NB4 (cell line): Measurements from ENCODE around the gene TNNI3K.

Source experiments
- DNase-seq: peaks from one replicate; pipeline ENCODE4 v3.0.0; 2010; ENCODE audit warnings: low read depth
- H3K4me3 ChIP-seq: one replicate; pipeline ENCODE4 v1.5.1; 2011; ENCODE audit warnings: mild to moderate bottlenecking, low read depth, low read length, moderate library complexity
- MYC ChIP-seq: IDR thresholded peaks from 2 replicates; pipeline ENCODE4 v1.6.1; 2011; ENCODE audit warnings: low read depth, low read length
- POLR2A ChIP-seq: IDR thresholded peaks from 2 replicates; pipeline ENCODE4 v1.6.1; 2011; ENCODE audit warnings: mild to moderate bottlenecking; ENCODE audit not compliant: insufficient read length; ENCODE audit errors: extremely low read depth
- TF ChIP-seq, protein P1 (sequence below): IDR thresholded peaks from 2 replicates; pipeline ENCODE4 v1.6.1; 2011; ENCODE audit warnings: low read depth, low read length
- TF ChIP-seq, protein P2 (sequence below): IDR thresholded peaks from one replicate; pipeline ENCODE4 v1.5.1; 2012; ENCODE audit warnings: low read depth, low read length

Gene TNNI3K

DNA sequence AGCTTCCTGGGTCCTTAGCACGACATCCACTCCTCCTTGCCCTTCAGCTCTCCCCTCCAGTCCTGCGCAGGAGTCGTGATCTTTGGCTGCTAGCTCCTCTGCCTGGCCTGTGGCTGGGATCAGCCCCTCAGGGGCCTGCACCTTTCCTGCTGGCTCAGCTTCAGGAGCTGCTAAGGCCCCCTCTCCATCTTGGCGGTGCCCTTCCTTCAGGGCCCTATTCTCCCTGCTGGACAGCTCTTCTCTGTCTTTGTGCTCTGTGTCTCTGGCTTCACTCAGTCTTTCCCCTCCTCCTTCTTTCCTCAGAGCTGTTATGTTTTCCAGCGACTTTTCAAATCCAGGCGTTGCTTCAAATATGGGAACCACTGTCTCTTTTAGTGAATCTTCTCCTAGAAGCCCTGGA is 336.7 kb downstream of the TNNI3K start:
- TF ChIP-seq, protein P1, sequence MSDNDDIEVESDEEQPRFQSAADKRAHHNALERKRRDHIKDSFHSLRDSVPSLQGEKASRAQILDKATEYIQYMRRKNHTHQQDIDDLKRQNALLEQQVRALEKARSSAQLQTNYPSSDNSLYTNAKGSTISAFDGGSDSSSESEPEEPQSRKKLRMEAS, result no peak
- no peak for TF ChIP-seq MYC
- TF ChIP-seq, protein P2, sequence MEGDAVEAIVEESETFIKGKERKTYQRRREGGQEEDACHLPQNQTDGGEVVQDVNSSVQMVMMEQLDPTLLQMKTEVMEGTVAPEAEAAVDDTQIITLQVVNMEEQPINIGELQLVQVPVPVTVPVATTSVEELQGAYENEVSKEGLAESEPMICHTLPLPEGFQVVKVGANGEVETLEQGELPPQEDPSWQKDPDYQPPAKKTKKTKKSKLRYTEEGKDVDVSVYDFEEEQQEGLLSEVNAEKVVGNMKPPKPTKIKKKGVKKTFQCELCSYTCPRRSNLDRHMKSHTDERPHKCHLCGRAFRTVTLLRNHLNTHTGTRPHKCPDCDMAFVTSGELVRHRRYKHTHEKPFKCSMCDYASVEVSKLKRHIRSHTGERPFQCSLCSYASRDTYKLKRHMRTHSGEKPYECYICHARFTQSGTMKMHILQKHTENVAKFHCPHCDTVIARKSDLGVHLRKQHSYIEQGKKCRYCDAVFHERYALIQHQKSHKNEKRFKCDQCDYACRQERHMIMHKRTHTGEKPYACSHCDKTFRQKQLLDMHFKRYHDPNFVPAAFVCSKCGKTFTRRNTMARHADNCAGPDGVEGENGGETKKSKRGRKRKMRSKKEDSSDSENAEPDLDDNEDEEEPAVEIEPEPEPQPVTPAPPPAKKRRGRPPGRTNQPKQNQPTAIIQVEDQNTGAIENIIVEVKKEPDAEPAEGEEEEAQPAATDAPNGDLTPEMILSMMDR, result no peak
- no peak for TF ChIP-seq POLR2A
- no peak overlapping the region for H3K4me3 ChIP-seq
- DNase-seq, result no peak

DNA sequence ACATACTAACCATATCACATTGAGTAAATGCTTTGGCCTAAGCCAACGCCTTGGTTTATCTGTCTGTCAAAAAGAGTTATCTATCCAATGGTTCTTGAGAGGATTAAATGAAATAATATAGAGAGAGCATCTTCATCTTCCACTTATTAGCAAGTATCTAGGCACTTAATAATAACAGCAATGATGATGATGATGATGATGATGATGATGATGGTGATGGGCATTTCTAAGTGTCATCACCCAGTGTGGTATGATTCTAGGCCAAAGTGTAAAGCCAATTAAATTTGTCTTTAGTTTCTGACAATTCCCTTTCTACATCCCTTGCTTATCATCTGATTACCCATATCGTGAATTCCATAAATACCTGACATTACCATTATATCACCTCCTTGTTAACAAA is 342.9 kb downstream of the TNNI3K start:
- no peak for TF ChIP-seq MYC
- TF ChIP-seq, protein P1, result no peak
- TF ChIP-seq, protein P2, result no peak
- no peak for TF ChIP-seq POLR2A
- H3K4me3 ChIP-seq, result no peak overlapping the region
- no peak for DNase-seq

DNA sequence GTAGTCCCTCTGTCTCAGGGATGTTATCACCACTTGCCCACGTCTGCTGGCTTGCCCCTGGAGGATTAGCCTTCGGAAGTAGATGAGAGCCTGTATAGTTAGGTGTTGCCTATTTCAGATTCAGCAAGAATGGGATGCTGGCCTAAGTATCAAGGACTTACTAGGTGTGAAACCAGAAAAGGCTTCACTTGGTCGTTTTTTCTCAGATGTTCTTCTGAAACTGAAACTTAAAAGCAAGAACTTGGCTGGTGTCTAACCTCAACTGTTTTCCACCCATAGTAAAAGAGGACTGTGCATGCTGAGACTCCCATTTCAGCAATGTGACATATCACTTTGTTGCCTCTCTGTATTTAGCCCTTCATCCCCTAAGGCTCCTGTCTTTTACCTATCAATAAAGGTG is 344.2 kb downstream of the TNNI3K start:
- no peak for DNase-seq
- H3K4me3 ChIP-seq, result no peak overlapping the region
- TF ChIP-seq, protein P2, result no peak
- TF ChIP-seq POLR2A, result no peak
- TF ChIP-seq, protein P1, result no peak
- TF ChIP-seq MYC, result no peak

DNA sequence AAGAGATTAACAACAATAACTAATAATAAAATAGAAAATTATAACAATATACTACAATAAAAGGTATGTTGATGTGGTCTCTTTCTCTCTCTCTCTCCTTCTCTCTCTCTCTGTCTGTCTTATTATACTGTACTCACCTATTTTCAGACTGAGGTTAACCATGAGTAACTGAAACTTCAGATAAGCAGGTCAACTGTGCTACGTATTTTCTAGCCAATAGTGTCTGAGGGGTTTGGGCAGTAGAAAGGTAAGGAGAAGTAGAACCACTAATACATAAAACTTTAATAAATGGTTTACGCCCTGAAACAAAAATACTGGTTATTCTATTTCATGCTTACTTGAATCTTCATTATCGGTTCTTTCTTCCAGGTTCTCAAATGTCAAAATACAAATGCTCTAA is 348.2 kb downstream of the TNNI3K start:
- no peak overlapping the region for H3K4me3 ChIP-seq
- TF ChIP-seq MYC (no peak), POLR2A (no peak)
- TF ChIP-seq, protein P2, result no peak
- TF ChIP-seq, protein P1, result no peak
- DNase-seq, result no peak

DNA sequence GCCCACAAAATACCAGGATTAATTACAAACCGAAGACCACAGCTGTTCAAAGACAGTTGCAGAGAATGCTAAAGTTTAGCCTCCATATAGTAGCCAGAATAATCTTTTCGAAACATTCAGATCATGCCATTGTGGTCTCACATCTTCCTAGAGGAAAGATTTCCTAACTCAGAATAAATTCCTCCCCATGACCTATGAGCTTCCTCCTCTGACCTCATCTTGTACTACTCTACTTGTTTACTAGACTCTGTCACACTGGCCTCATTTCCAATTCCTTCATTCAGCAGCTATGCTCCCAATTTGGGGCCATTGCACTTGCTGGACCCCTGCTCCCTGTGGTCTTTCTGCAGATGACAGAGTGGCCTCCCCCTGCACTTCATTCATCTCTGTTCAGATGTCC is 349.0 kb downstream of the TNNI3K start:
- no peak for DNase-seq
- TF ChIP-seq, protein P1, result no peak
- TF ChIP-seq, protein P2, result no peak
- TF ChIP-seq MYC, result no peak
- no peak for TF ChIP-seq POLR2A
- no peak overlapping the region for H3K4me3 ChIP-seq

DNA sequence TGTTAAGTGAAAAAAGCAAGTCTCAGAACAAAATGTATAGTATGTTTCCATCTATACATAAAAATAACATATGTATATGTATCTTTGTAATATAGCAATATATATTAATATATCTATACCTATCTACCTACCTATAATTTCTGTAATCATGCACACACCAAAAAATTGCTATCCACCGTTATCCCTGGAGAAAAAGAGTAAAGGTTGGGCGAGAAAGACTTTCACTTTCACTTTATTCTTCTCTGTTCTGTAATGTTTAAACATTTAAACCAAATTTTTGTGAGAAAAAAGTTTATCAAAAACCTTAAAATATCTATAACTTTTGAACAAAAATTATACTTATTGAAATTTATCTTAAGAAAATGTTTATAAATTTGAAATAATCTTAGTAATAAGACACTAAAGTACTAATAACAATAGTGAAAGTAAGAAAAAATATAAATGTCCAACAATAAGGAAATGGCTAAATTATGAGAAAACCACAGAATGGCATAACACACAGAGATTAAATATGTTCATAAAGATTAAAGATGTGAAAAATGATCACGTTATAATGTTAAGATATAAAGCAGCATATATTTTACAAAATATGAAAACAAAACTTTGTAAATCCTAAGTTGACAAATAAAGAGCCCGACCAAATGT is 351.2 kb downstream of the TNNI3K start:
- DNase-seq, result peak; percentile 9
- TF ChIP-seq POLR2A (no peak), MYC (no peak)
- H3K4me3 ChIP-seq, result peak overlapping the region; percentile 55
